Vagina (tissue), 2 donors: ENCODE measurements around the gene PLCB1.

ENCODE experiments used
- POLR2A ChIP-seq, 2 donors: fragments of 450-650 bp; IDR thresholded peaks; one replicate each; pipeline ENCODE4 v1.6.1; 2017; ENCODE audit warnings: antibody characterized with exemption in 2 of 2, mild to moderate bottlenecking in 2 of 2, moderate library complexity in 2 of 2
- TF ChIP-seq, protein P1 (sequence below), 3 experiments: fragments of 450-650 bp in 2 of 3; fragments of 200-600 bp in 1 of 3; sonication (generic) in 1 of 3; IDR thresholded peaks; one replicate each; pipeline ENCODE4 v1.5.1; 2017 to 2019; ENCODE audit warnings: antibody characterized with exemption in 3 of 3, mild to moderate bottlenecking in 2 of 3, moderate library complexity in 2 of 3

DNA sequence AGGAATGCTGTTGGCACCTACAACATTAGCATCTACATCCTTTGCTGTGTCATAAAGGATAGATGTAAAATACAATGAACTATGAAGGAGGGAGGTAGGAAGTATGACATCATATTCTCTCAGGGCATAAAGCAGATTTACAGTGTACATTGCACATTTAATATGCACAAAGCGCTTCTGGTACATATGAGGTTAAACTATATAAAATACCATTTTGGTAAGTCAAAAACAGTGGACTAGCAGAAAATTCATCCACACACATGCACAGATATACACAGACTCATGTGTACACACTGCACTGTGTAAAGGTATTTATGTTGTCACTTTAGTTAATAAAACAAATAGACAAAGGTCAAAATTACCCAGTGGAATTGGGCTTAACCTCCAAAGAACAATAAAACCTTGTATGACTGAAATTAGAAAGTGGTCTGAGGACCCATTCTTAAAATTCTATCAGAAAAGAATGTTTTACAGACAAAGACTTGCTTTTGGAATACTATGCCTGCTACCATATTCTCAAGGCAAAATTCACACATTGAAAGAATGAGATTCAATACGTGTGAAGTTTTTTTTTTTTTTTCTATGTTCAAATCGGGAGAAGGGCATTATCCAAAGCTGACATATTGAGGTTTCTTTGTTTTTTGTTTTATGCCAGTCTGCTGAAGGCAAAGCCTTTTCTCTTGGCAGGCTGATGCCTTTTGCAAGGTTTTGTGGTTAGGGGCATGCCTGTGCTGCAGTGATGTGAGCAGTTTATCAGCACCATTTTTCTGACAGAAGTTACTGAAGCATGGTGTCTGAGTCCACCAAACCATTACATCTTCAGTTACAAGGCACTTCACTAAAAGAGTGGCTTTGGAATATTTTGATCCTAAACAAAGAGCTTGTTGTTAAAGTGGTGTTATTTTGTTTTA lies 199.0 kb downstream of the PLCB1 start:
- TF ChIP-seq, protein P1, sequence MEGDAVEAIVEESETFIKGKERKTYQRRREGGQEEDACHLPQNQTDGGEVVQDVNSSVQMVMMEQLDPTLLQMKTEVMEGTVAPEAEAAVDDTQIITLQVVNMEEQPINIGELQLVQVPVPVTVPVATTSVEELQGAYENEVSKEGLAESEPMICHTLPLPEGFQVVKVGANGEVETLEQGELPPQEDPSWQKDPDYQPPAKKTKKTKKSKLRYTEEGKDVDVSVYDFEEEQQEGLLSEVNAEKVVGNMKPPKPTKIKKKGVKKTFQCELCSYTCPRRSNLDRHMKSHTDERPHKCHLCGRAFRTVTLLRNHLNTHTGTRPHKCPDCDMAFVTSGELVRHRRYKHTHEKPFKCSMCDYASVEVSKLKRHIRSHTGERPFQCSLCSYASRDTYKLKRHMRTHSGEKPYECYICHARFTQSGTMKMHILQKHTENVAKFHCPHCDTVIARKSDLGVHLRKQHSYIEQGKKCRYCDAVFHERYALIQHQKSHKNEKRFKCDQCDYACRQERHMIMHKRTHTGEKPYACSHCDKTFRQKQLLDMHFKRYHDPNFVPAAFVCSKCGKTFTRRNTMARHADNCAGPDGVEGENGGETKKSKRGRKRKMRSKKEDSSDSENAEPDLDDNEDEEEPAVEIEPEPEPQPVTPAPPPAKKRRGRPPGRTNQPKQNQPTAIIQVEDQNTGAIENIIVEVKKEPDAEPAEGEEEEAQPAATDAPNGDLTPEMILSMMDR (IDR thresholded peaks at IDR 0.05) = no peak
- TF ChIP-seq POLR2A (IDR thresholded peaks at IDR 0.05) = no peak
